Liver (tissue), 9 donors: Measurements from ENCODE around the gene LRMDA. TPM values are rescaled to one million over a fixed set of nuclear protein-coding genes. Genes with fewer than 3 reads are reported as not detected.

Experiments used
- DNase-seq: peaks from one replicate; pipeline ENCODE4 v3.0.0-alpha.2; 2017; ENCODE audit warnings: low spot score
- H3K27ac ChIP-seq, 2 donors: one replicate each; pipeline ENCODE4 v1.7.0; 2013; ENCODE audit warnings: inconsistent platforms in 2 of 2, low read length in 2 of 2, control low read depth in 1 of 2, low read depth in 1 of 2, mild to moderate bottlenecking in 1 of 2
- H3K27me3 ChIP-seq, 4 donors: one replicate each; pipeline versions ENCODE4 v1.6.1 to v1.7.0; 2013; ENCODE audit warnings: low read length in 3 of 4, inconsistent platforms in 1 of 4, mild to moderate bottlenecking in 1 of 4, moderate library complexity in 1 of 4; ENCODE audit not compliant: control insufficient read depth in 4 of 4, insufficient read depth in 4 of 4
- H3K36me3 ChIP-seq, 4 donors: one replicate each; pipeline versions ENCODE4 v1.6.1 to v1.7.0; 2013; ENCODE audit warnings: low read length in 3 of 4, mild to moderate bottlenecking in 3 of 4, low read depth in 1 of 4, moderate library complexity in 1 of 4; ENCODE audit not compliant: control insufficient read depth in 4 of 4, insufficient read depth in 3 of 4
- H3K4me1 ChIP-seq, 4 donors: one replicate each; pipeline versions ENCODE4 v1.6.1 to v1.7.0; 2013; ENCODE audit warnings: low read length in 3 of 4, mild to moderate bottlenecking in 3 of 4, moderate library complexity in 1 of 4; ENCODE audit not compliant: control insufficient read depth in 4 of 4, insufficient read depth in 4 of 4
- H3K4me3 ChIP-seq, 3 donors: one replicate each; pipeline versions ENCODE4 v1.6.1 to v1.7.0; 2013; ENCODE audit warnings: low read length in 3 of 3, control low read depth in 1 of 3, low read depth in 1 of 3, mild to moderate bottlenecking in 1 of 3
- H3K9ac ChIP-seq, 2 donors: one replicate each; pipeline ENCODE4 v1.7.0; 2013; ENCODE audit warnings: low read length in 2 of 2, mild to moderate bottlenecking in 2 of 2, moderate library complexity in 2 of 2, control low read depth in 1 of 2, low read depth in 1 of 2
- H3K9me3 ChIP-seq, 4 donors: one replicate each; pipeline versions ENCODE4 v1.6.1 to v1.7.0; 2013; ENCODE audit warnings: low read length in 3 of 4; ENCODE audit not compliant: control insufficient read depth in 4 of 4
- FOXA1 ChIP-seq: IDR thresholded peaks from 2 replicates; pipeline ENCODE4 v1.6.1; 2016; ENCODE audit warnings: antibody characterized with exemption
- FOXA2 ChIP-seq: IDR thresholded peaks from 2 replicates; pipeline ENCODE4 v1.6.1; 2016; ENCODE audit warnings: antibody characterized with exemption
- GABPA ChIP-seq, 2 donors: IDR thresholded peaks in 1 of 2; conservative IDR thresholded peaks in 1 of 2; 2 replicates each; pipeline ENCODE4 v1.6.1; 2016; ENCODE audit warnings: antibody characterized with exemption in 2 of 2, mild to moderate bottlenecking in 1 of 2, moderate library complexity in 1 of 2
- HNF4A ChIP-seq, 2 donors: conservative IDR thresholded peaks; 2 replicates each; pipeline ENCODE4 v1.6.1; 2016; ENCODE audit warnings: antibody characterized with exemption in 2 of 2, mild to moderate bottlenecking in 2 of 2
- HNF4G ChIP-seq: IDR thresholded peaks from 2 replicates; pipeline ENCODE4 v1.6.1; 2016; ENCODE audit warnings: antibody characterized with exemption
- JUND ChIP-seq, 2 donors: IDR thresholded peaks; 2 replicates each; pipeline ENCODE4 v1.6.1; 2016; ENCODE audit warnings: antibody characterized with exemption in 2 of 2
- NR2F2 ChIP-seq: IDR thresholded peaks from 2 replicates; pipeline ENCODE4 v1.6.1; 2016; ENCODE audit warnings: antibody characterized with exemption
- RAD21 ChIP-seq, 2 donors: IDR thresholded peaks; 2 replicates each; pipeline ENCODE4 v1.6.1; 2016; ENCODE audit warnings: antibody characterized with exemption in 2 of 2, mild to moderate bottlenecking in 2 of 2
- RXRA ChIP-seq, 2 donors: IDR thresholded peaks; 2 replicates each; pipeline ENCODE4 v1.6.1; 2017 to 2018; ENCODE audit warnings: antibody characterized with exemption in 2 of 2, mild to moderate bottlenecking in 1 of 2
- SP1 ChIP-seq: IDR thresholded peaks from 2 replicates; pipeline ENCODE4 v1.6.1; 2018; ENCODE audit warnings: antibody characterized with exemption, mild to moderate bottlenecking
- YY1 ChIP-seq: IDR thresholded peaks from 2 replicates; pipeline ENCODE4 v1.6.1; 2016; ENCODE audit warnings: antibody characterized with exemption, mild to moderate bottlenecking
- WGBS: extraction: QIAGEN DNeasy Blood & Tissue Kit; methylation state at CpG from one replicate; pipeline ENCODE4 v1.1.7; 2013; 5-methylcytosine and 5-hydroxymethylcytosine counted together
- polyA plus RNA-seq, 2 donors: library from polyadenylated mRNA; stranded (reverse) in 1 of 2; unstranded in 1 of 2; fragments of 200-250 nt in 1 of 2; fragments of >200 nt in 1 of 2; fragmentation: Nextera tagmentation in 1 of 2; extraction: Ambion mirVana in 1 of 2; gene quantifications; one replicate each; pipeline versions ENCODE4 v1.2.1 to v1.2.3, GENCODE V29; 2013 to 2015
- total RNA-seq, 2 donors: library from RNA; depleted of rRNA; stranded (reverse); fragments of >200 nt; gene quantifications; one replicate each; pipeline ENCODE4 v1.2.3, GENCODE V29; 2014
- TF ChIP-seq, protein P1 (sequence below): fragments of 150-350 bp; IDR thresholded peaks from 2 replicates; pipeline ENCODE4 v1.5.1; 2017; ENCODE audit warnings: improper control_type of control experiment, low read depth, low read length; ENCODE audit not compliant: missing input control
- TF ChIP-seq, protein P2 (sequence below): IDR thresholded peaks from 2 replicates; pipeline ENCODE4 v1.6.1; 2016; ENCODE audit warnings: antibody characterized with exemption
- TF ChIP-seq, protein P3 (sequence below): IDR thresholded peaks from 2 replicates; pipeline ENCODE4 v1.6.1; 2016; ENCODE audit warnings: antibody characterized with exemption, mild to moderate bottlenecking
- TF ChIP-seq, protein P4 (sequence below): IDR thresholded peaks from 2 replicates; pipeline ENCODE4 v1.6.1; 2016; ENCODE audit warnings: antibody characterized with exemption
- donor health status: healthy.
- donor health status: healthy.
- donor health status: healthy.
- donor health status: healthy.
- donor health status: healthy.

The LRMDA gene
- total and polyA plus RNA-seq, 4 donors = 7.9 to 15.8 (median 11.3) TPM

DNA sequence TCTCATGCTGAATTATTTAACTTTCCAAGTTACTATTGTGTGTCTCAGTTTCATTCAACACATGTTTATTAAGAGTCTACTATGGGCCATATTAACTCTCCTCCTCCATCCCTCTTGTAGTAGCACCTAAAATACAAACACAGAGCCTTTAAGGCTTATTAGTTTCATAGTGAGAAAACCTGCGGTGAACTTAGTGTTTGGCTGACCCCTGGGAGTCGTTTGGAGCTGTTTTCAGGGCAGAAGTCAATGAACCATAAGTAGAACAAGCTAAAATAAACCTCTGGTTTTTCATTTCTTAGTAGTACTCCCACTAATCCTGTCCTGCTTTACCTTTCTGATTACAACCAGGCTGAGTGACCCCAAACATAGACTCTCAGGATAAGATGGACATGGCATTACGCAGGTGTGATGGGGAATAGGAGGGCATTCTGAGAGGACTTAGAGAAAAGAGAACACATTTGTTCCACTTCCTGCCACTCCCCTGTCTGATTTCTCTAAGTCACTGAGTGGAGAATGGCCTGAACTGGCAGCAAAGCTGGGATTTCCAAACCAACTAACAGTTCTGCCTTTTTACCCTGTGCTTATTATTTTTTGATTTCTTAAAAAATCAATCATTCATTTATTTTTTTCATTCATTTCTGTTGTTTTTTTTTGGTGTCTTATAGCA lies 74.5 kb downstream of the LRMDA start:
- Histone ChIP-seq H3K4me1 (peaks cover 4 to 39% (median 23%) of the 10 kb centered on the region in 4 donors), H3K27me3 (no peaks in the 10 kb centered on the region), H3K27ac (peak overlapping the region in 1 of 2 donors; percentile 3), H3K9me3 (no peaks in the 10 kb centered on the region), H3K9ac (no peak overlapping the region), H3K36me3 (no peaks in the 10 kb centered on the region), H3K4me3 (no peak overlapping the region)
- 34% methylated on average over 3 of the region's 3 CpGs for WGBS
- DNase-seq = no peak
- TF ChIP-seq JUND (IDR thresholded peaks at IDR 0.05) (no peak), YY1 (no peak), HNF4G (no peak), GABPA (IDR thresholded peaks at IDR 0.05 in 1 of 2, conservative IDR thresholded peaks at IDR 0.05 in 1 of 2) (no peak), FOXA2 (no peak), HNF4A (conservative IDR thresholded peaks at IDR 0.05) (peak; percentile 33 to 47), RAD21 (IDR thresholded peaks at IDR 0.05) (peak; percentile 8 to 27), FOXA1 (no peak), SP1 (peak; percentile 27), NR2F2 (peak; percentile 76), RXRA (IDR thresholded peaks at IDR 0.05) (peak; percentile 88 to 95)
- TF ChIP-seq, protein P1, sequence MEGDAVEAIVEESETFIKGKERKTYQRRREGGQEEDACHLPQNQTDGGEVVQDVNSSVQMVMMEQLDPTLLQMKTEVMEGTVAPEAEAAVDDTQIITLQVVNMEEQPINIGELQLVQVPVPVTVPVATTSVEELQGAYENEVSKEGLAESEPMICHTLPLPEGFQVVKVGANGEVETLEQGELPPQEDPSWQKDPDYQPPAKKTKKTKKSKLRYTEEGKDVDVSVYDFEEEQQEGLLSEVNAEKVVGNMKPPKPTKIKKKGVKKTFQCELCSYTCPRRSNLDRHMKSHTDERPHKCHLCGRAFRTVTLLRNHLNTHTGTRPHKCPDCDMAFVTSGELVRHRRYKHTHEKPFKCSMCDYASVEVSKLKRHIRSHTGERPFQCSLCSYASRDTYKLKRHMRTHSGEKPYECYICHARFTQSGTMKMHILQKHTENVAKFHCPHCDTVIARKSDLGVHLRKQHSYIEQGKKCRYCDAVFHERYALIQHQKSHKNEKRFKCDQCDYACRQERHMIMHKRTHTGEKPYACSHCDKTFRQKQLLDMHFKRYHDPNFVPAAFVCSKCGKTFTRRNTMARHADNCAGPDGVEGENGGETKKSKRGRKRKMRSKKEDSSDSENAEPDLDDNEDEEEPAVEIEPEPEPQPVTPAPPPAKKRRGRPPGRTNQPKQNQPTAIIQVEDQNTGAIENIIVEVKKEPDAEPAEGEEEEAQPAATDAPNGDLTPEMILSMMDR = no peak
- TF ChIP-seq, protein P2, sequence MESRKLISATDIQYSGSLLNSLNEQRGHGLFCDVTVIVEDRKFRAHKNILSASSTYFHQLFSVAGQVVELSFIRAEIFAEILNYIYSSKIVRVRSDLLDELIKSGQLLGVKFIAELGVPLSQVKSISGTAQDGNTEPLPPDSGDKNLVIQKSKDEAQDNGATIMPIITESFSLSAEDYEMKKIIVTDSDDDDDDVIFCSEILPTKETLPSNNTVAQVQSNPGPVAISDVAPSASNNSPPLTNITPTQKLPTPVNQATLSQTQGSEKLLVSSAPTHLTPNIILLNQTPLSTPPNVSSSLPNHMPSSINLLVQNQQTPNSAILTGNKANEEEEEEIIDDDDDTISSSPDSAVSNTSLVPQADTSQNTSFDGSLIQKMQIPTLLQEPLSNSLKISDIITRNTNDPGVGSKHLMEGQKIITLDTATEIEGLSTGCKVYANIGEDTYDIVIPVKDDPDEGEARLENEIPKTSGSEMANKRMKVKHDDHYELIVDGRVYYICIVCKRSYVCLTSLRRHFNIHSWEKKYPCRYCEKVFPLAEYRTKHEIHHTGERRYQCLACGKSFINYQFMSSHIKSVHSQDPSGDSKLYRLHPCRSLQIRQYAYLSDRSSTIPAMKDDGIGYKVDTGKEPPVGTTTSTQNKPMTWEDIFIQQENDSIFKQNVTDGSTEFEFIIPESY = no peak
- TF ChIP-seq, protein P3, sequence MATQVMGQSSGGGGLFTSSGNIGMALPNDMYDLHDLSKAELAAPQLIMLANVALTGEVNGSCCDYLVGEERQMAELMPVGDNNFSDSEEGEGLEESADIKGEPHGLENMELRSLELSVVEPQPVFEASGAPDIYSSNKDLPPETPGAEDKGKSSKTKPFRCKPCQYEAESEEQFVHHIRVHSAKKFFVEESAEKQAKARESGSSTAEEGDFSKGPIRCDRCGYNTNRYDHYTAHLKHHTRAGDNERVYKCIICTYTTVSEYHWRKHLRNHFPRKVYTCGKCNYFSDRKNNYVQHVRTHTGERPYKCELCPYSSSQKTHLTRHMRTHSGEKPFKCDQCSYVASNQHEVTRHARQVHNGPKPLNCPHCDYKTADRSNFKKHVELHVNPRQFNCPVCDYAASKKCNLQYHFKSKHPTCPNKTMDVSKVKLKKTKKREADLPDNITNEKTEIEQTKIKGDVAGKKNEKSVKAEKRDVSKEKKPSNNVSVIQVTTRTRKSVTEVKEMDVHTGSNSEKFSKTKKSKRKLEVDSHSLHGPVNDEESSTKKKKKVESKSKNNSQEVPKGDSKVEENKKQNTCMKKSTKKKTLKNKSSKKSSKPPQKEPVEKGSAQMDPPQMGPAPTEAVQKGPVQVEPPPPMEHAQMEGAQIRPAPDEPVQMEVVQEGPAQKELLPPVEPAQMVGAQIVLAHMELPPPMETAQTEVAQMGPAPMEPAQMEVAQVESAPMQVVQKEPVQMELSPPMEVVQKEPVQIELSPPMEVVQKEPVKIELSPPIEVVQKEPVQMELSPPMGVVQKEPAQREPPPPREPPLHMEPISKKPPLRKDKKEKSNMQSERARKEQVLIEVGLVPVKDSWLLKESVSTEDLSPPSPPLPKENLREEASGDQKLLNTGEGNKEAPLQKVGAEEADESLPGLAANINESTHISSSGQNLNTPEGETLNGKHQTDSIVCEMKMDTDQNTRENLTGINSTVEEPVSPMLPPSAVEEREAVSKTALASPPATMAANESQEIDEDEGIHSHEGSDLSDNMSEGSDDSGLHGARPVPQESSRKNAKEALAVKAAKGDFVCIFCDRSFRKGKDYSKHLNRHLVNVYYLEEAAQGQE = no peak
- TF ChIP-seq, protein P4, sequence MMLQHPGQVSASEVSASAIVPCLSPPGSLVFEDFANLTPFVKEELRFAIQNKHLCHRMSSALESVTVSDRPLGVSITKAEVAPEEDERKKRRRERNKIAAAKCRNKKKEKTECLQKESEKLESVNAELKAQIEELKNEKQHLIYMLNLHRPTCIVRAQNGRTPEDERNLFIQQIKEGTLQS = no peak

DNA sequence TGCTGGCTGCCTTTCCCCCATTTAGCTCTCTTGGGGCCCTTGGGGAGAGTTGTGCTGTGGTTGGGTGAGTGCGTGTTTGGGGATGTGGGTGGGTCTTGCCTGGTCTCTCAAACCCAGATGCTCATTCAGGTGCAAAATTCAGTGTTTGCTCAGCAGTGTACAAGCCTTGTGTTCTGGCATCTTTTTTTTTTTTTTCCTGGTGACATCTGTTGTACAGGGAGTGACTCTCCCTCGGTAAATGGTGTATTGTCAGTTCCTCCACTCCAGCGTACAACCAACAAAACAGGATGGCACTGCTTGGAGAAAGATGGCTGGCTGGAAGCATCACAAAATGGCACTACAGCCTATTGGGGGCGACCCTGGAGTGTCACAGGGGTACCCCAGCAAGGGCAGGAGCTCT lies 75.5 kb downstream of the LRMDA start:
- Histone ChIP-seq H3K4me1 (peaks cover 4 to 39% (median 23%) of the 10 kb centered on the region in 4 donors), H3K4me3 (no peak overlapping the region), H3K36me3 (no peaks in the 10 kb centered on the region), H3K9me3 (no peaks in the 10 kb centered on the region), H3K27me3 (no peaks in the 10 kb centered on the region), H3K9ac (no peak overlapping the region), H3K27ac (peak overlapping the region; percentile 15 to 16)
- WGBS = 94% methylated on average over 4 of the region's 4 CpGs
- DNase-seq = no peak
- TF ChIP-seq, protein P1 = no peak
- no peak for TF ChIP-seq RAD21 (IDR thresholded peaks at IDR 0.05)
- TF ChIP-seq, protein P4 = no peak
- TF ChIP-seq, protein P3 = no peak
